22Rv1 (cell line): ENCODE measurements around the gene NR1H2.
A peak's percentile ranks its signal among the peaks of the same experiment; 100 is the strongest.

Experiments used
- ZFX ChIP-seq: fragments of 450-650 bp; IDR thresholded peaks from 2 replicates; pipeline ENCODE4 v1.6.1; 2017; ENCODE audit warnings: antibody characterized with exemption, borderline replicate concordance
- TF ChIP-seq, protein P1 (sequence below): fragments of 450-650 bp; IDR thresholded peaks from 2 replicates; pipeline ENCODE4 v1.5.1; 2017; ENCODE audit warnings: mild to moderate bottlenecking

DNA sequence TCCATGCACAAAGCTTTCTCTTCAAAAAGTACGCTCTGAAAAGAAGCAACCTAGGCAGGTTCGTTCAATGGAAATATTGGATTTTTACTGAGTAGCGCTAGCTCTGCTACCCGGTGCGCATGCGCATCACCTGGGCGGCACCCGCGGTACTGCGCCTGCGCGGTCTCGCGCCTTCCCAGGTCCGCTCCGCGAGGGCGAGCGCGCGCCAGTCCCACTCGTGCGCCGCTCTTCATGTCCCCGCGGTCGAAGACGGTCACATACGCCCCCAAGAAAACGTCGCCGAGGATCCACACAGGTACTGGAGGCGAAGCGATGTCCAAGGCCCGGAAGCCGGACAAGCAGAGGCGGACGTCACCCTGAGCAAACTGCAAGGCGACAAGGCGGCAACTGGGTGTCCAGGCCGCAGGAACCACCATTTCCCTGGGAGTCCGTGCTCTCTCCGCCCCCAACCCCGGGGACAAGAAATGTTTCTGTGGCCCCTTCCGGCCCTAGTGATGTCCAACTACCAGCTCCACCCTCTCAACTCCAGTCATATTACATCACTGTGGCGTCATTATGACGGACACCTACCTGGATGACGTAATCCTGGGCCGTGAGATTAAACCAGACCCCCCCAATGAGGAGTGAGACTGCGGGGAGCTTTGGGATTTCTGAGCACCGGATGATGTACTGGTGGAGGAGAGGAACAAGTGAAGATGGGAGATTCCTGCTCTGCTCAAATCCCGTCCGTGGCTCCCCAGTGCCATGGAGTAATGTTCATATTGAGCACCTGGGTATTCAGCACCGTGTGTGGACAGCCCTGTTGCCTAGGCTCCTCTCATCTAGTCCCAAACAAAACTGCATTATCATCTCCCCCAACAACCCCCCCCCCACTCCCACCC is 42.3 kb upstream of the NR1H2 start:
- TF ChIP-seq, protein P1, sequence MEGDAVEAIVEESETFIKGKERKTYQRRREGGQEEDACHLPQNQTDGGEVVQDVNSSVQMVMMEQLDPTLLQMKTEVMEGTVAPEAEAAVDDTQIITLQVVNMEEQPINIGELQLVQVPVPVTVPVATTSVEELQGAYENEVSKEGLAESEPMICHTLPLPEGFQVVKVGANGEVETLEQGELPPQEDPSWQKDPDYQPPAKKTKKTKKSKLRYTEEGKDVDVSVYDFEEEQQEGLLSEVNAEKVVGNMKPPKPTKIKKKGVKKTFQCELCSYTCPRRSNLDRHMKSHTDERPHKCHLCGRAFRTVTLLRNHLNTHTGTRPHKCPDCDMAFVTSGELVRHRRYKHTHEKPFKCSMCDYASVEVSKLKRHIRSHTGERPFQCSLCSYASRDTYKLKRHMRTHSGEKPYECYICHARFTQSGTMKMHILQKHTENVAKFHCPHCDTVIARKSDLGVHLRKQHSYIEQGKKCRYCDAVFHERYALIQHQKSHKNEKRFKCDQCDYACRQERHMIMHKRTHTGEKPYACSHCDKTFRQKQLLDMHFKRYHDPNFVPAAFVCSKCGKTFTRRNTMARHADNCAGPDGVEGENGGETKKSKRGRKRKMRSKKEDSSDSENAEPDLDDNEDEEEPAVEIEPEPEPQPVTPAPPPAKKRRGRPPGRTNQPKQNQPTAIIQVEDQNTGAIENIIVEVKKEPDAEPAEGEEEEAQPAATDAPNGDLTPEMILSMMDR = 0 out of 2 replicates have a peak, but pooled peaks have one; percentile 2
- TF ChIP-seq ZFX = no peak
